ENCODE data around the gene SUCLA2. TPM values are rescaled to one million over a fixed set of nuclear protein-coding genes. Genes with fewer than 3 reads are reported as not detected.

Gene SUCLA2
- total RNA-seq, 2 experiments from 2014 or later: 34.9 to 44.6 TPM

- CTCF ChIA-PET: no interaction called here
- no peaks in the 10 kb centered on the region for H3K9me3 Mint-ChIP-seq (ENCODE audit: low read depth)
Measured at GRCh38 chr13:47897411-47898050, 103.5 kb downstream of the SUCLA2 start.

DNA sequence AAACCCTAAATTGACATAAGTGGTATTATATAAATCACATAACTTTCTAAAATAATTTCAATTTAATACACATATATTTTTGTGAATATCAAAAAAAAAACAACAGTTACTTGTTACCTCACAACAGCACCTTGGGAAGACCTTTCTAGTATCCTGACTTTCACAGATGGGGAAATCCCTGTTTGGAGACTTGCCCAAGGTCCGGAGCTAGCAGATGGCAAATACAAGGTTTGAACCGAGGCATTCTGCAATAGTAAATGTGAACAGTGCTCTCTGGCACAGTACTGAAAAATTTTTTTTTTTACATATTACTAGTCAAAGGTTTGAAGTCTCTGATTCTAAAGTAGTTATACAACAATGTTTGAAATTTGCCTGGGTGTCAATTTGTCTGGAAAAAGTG lies 104.5 kb downstream of the SUCLA2 start:
- POLR2A ChIA-PET: no interaction called here
- H3K36me3 Mint-ChIP-seq (ENCODE audit: low read depth): peaks cover 7% of the 10 kb centered on the region
- intact Hi-C loops (cut with DNase I, micrococcal nuclease): no loop called here
- H3K4me3 Mint-ChIP-seq: no peak overlapping the region
- no peak for DNase-seq
- CTCF ChIA-PET: no interaction called here
- H3K9me3 Mint-ChIP-seq (ENCODE audit: low read depth): no peaks in the 10 kb centered on the region
- no peak overlapping the region for H3K27ac Mint-ChIP-seq
- ATAC-seq: no peak
- H3K27me3 Mint-ChIP-seq: no peaks in the 10 kb centered on the region
- peaks cover 3% of the 10 kb centered on the region for H3K4me1 Mint-ChIP-seq

More at GRCh38 chr13:47897411-47898050, 103.5 kb downstream of the SUCLA2 start:
- DNase-seq: no peak
- ATAC-seq: no peak
- Mint-ChIP-seq H3K4me3 (no peak overlapping the region), H3K4me1 (peaks cover 3% of the 10 kb centered on the region), H3K27me3 (no peaks in the 10 kb centered on the region), H3K27ac (no peak overlapping the region), H3K36me3 (ENCODE audit: low read depth) (peaks cover 7% of the 10 kb centered on the region)
- POLR2A ChIA-PET: no interaction called here
- intact Hi-C loops (cut with DNase I, micrococcal nuclease): no loop called here

DNA sequence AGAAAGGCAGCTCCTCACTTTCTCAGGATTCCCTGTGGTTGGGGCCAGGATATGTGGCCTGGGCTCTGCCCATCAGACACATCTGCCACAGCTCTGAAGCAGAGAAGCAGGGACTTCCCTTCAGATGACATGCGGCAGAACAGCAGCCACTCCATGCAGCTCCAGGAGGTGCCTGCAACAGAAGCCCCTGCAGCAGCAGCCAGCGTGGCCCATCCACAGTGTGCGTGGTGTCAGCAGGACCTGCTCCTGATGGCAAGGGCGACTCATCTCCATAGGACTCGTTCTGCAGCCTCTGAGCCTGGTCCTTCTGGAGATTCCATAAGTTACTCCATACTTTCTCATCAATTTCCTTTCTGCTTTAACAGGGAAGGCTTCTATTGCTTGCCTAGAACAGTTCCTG lies 105.0 kb downstream of the SUCLA2 start:
- peaks cover 3% of the 10 kb centered on the region for H3K4me1 Mint-ChIP-seq
- no peak overlapping the region for H3K4me3 Mint-ChIP-seq
- DNase-seq: no peak
- H3K36me3 Mint-ChIP-seq (ENCODE audit: low read depth): peaks cover 7% of the 10 kb centered on the region
- H3K27me3 Mint-ChIP-seq: no peaks in the 10 kb centered on the region
- intact Hi-C loops (cut with DNase I, micrococcal nuclease): no loop called here
- CTCF ChIA-PET: no interaction called here
- no peak for ATAC-seq
- H3K27ac Mint-ChIP-seq: no peak overlapping the region
- POLR2A ChIA-PET: no interaction called here
- H3K9me3 Mint-ChIP-seq (ENCODE audit: low read depth): no peaks in the 10 kb centered on the region

DNA sequence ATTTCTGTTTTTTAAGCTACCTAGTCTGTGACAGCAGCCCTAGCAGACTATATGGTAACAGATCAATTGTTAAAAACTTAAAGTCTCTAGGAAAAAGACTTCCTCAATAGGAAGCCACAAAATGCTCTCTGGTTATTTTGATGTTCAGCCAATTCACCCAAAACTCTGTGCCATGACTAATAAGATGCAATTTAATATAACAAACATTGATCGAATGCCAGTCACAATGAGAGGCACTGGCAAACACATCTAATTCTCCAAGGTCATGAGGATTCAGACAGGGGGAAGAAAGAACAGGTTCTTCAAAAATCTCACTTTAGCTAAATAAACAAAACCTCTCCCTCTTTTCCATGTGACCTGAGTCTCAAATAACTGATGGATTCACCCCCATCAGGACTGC lies 107.5 kb downstream of the SUCLA2 start:
- Mint-ChIP-seq H3K4me3 (no peak overlapping the region), H3K36me3 (ENCODE audit: low read depth) (no peaks in the 10 kb centered on the region), H3K27ac (peak overlapping the region; percentile 4), H3K27me3 (no peaks in the 10 kb centered on the region), H3K9me3 (ENCODE audit: low read depth) (no peaks in the 10 kb centered on the region), H3K4me1 (peaks cover 11% of the 10 kb centered on the region)
- ChIA-PET POLR2A (interaction anchor here (0.6 kb wide), 1 partner anchor 23 kb away, joined by 3 read pairs; no protein-coding TSS in a partner anchor), CTCF (no interaction called here)
- ATAC-seq (no peak), DNase-seq (no peak)
- intact Hi-C loops (cut with DNase I, micrococcal nuclease): no loop called here

Other genes starting within 250 kb of the SUCLA2 start
- gene NUDT15, start 36.5 kb upstream of the SUCLA2 start, total RNA-seq: 10 to 100 TPM; 12.3 to 18.2 TPM
- gene MED4, start 93.8 kb upstream of the SUCLA2 start, total RNA-seq: 10 to 100 TPM; 53.5 to 62.7 TPM
- 10 to 100 TPM; 67.0 to 96.5 TPM for gene ITM2B, start 231.9 kb upstream of the SUCLA2 start, total RNA-seq